ENCODE measurements around the gene POFUT2. TPM values are rescaled to one million over a fixed set of nuclear protein-coding genes. Genes with fewer than 3 reads are reported as not detected.

POFUT2 gene
- total RNA-seq, 1 experiment from 2014 or later, result 25.1 TPM

DNA sequence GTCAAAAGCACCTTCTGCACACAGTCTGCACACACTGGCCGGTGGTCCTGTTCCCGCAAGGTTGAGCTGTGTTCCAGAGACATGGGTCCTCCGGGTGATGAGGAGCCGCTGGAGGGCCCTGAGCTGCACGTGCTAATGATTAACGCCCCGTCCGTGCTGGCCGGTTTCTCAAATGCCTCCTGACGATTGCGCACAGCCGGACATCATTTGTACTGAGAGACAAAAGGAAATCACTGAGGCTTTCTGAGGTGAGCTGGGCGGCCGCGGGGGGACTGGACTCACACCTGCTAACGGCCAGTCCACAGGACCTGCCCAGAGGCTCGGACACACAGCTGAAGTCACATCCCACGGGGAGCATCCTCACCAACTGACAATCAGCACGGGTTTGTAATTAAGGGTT is 29.2 kb downstream of the POFUT2 start:
- no TSS peak for BruUV-seq (replicated peaks)
- CTCF ChIA-PET, result no interaction called here
- no peaks in the 10 kb centered on the region for H3K27me3 ChIP-seq (replicated peaks; ENCODE audit: insufficient read depth, low read depth, low read length, poor library complexity)
- no peak for DNase-seq (ENCODE audit: low spot score)
- no peak overlapping the region for H3K27ac ChIP-seq (ENCODE audit: low read depth, low read length, poor library complexity, severe bottlenecking)
- no peak overlapping the region for H3K4me3 ChIP-seq (ENCODE audit: low read depth, low read length, poor library complexity, severe bottlenecking)
- no peaks in the 10 kb centered on the region for H3K9me3 ChIP-seq (ENCODE audit: low read depth, low read length, poor library complexity, severe bottlenecking)
- POLR2A ChIA-PET (ENCODE audit: low non-redundant PET), result no interaction called here
- peaks cover 3% of the 10 kb centered on the region for H3K36me3 ChIP-seq (ENCODE audit: insufficient read depth, low read length, poor library complexity, severe bottlenecking)
- intact Hi-C loops (cut with micrococcal nuclease; ENCODE audit: unreplicated experiment), result no loop called here
- no peaks in the 10 kb centered on the region for H3K4me1 ChIP-seq (ENCODE audit: insufficient read depth, low read length, poor library complexity, severe bottlenecking)
- TF ChIP-seq EZH2 (IDR thresholded peaks at IDR 0.05; ENCODE audit: borderline replicate concordance, low read depth, low read length, poor library complexity, severe bottlenecking), result no peak
- TF ChIP-seq, protein P1, sequence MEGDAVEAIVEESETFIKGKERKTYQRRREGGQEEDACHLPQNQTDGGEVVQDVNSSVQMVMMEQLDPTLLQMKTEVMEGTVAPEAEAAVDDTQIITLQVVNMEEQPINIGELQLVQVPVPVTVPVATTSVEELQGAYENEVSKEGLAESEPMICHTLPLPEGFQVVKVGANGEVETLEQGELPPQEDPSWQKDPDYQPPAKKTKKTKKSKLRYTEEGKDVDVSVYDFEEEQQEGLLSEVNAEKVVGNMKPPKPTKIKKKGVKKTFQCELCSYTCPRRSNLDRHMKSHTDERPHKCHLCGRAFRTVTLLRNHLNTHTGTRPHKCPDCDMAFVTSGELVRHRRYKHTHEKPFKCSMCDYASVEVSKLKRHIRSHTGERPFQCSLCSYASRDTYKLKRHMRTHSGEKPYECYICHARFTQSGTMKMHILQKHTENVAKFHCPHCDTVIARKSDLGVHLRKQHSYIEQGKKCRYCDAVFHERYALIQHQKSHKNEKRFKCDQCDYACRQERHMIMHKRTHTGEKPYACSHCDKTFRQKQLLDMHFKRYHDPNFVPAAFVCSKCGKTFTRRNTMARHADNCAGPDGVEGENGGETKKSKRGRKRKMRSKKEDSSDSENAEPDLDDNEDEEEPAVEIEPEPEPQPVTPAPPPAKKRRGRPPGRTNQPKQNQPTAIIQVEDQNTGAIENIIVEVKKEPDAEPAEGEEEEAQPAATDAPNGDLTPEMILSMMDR (conservative IDR thresholded peaks at IDR 0.05; ENCODE audit: low read depth, low read length), result no peak

DNA sequence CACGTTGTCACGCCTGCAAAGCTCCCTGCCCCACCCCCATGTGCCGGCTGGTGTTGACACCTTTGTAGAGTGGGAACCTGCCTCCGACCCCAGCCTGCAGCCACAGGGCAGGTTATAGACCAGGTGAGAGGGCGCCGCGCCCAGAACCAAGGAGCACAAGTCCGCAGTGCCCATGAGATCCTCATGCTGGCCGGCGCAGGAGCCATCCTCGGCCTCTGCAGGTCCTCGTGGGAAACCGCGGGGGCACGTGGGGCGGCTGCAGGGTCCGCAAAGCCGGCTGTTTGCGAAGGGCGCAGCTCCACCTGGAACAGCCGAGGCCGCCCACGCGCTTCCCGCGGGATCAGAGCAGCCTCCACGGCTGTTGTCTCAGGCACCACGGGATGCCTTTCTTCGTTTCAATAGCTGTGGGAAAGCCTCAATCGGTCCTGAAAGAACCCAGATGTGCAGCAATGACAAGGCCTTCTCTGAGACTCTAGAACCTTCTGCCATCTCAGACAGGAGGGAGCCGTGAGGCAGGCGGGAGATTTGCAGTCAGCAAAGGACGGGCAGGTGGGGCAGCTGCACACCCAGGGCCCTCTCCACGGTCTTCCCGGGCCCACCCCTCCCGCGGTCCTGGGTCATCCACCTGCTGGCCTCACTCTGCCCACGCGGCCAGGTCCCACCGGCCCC is 29.9 kb downstream of the POFUT2 start:
- no peak for TF ChIP-seq EZH2 (IDR thresholded peaks at IDR 0.05; ENCODE audit: borderline replicate concordance, low read depth, low read length, poor library complexity, severe bottlenecking)
- TF ChIP-seq, protein P1 (conservative IDR thresholded peaks at IDR 0.05; ENCODE audit: low read depth, low read length), result no peak
- intact Hi-C loops (cut with micrococcal nuclease; ENCODE audit: unreplicated experiment), result no loop called here
- DNase-seq (ENCODE audit: low spot score), result peak; percentile 39
- Histone ChIP-seq H3K27ac (ENCODE audit: low read depth, low read length, poor library complexity, severe bottlenecking) (no peak overlapping the region), H3K9me3 (ENCODE audit: low read depth, low read length, poor library complexity, severe bottlenecking) (no peaks in the 10 kb centered on the region), H3K27me3 (replicated peaks; ENCODE audit: insufficient read depth, low read depth, low read length, poor library complexity) (no peaks in the 10 kb centered on the region), H3K4me3 (ENCODE audit: low read depth, low read length, poor library complexity, severe bottlenecking) (no peak overlapping the region), H3K36me3 (ENCODE audit: insufficient read depth, low read length, poor library complexity, severe bottlenecking) (no peaks in the 10 kb centered on the region), H3K4me1 (ENCODE audit: insufficient read depth, low read length, poor library complexity, severe bottlenecking) (no peaks in the 10 kb centered on the region)
- ChIA-PET CTCF (no interaction called here), POLR2A (ENCODE audit: low non-redundant PET) (no interaction called here)
- BruUV-seq (replicated peaks), result no TSS peak

- Histone ChIP-seq H3K4me3 (ENCODE audit: low read depth, low read length, poor library complexity, severe bottlenecking) (no peak overlapping the region), H3K9me3 (ENCODE audit: low read depth, low read length, poor library complexity, severe bottlenecking) (no peaks in the 10 kb centered on the region), H3K4me1 (ENCODE audit: insufficient read depth, low read length, poor library complexity, severe bottlenecking) (no peaks in the 10 kb centered on the region), H3K27me3 (replicated peaks; ENCODE audit: insufficient read depth, low read depth, low read length, poor library complexity) (no peaks in the 10 kb centered on the region), H3K27ac (ENCODE audit: low read depth, low read length, poor library complexity, severe bottlenecking) (no peak overlapping the region), H3K36me3 (ENCODE audit: insufficient read depth, low read length, poor library complexity, severe bottlenecking) (no peaks in the 10 kb centered on the region)
- TF ChIP-seq EZH2 (IDR thresholded peaks at IDR 0.05; ENCODE audit: borderline replicate concordance, low read depth, low read length, poor library complexity, severe bottlenecking), result no peak
- TF ChIP-seq, protein P1 (conservative IDR thresholded peaks at IDR 0.05; ENCODE audit: low read depth, low read length), result no peak
- ChIA-PET CTCF (no interaction called here), POLR2A (ENCODE audit: low non-redundant PET) (no interaction called here)
- BruUV-seq (replicated peaks), result no TSS peak
- no peak for DNase-seq (ENCODE audit: low spot score)
- intact Hi-C loops (cut with micrococcal nuclease; ENCODE audit: unreplicated experiment), result no loop called here
These were observed 30.6 kb downstream of the POFUT2 start for GRCh38 chr21:45256912-45257672.
